GM23338 (cell line): ENCODE measurements around the gene ARMC5.

Experiments
- CREB1 ChIP-seq: fragments of 250-450 bp; sonication (Bioruptor Pico); IDR thresholded peaks from 2 replicates; pipeline ENCODE4 v1.5.0; 2020; ENCODE audit warnings: low read depth, mild to moderate bottlenecking, moderate library complexity
- EZH2 ChIP-seq: fragments of 200-600 bp; sonication (generic); IDR thresholded peaks from one replicate; pipeline ENCODE4 v1.8.0; 2017; ENCODE audit warnings: antibody characterized with exemption, mild to moderate bottlenecking, low read depth; ENCODE audit not compliant: unreplicated experiment
- EZH2phosphoT487 ChIP-seq: fragments of 200-600 bp; sonication (generic); IDR thresholded peaks from one replicate; pipeline ENCODE4 v1.8.1; 2018; ENCODE audit warnings: antibody characterized with exemption; ENCODE audit not compliant: unreplicated experiment
- NANOG ChIP-seq: IDR thresholded peaks from 2 replicates; pipeline ENCODE4 v1.6.1; 2016; ENCODE audit warnings: antibody characterized with exemption, borderline replicate concordance
- POLR2AphosphoS5 ChIP-seq: IDR thresholded peaks from 2 replicates; pipeline ENCODE4 v1.6.1; 2016; ENCODE audit warnings: antibody characterized with exemption, low read depth
- REST ChIP-seq: IDR thresholded peaks from one replicate; pipeline ENCODE4 v1.6.1; 2018; ENCODE audit warnings: antibody characterized with exemption; ENCODE audit not compliant: unreplicated experiment
- ZNF114 ChIP-seq: fragments of 250-450 bp; sonication (Bioruptor Pico); IDR thresholded peaks from 2 replicates; pipeline ENCODE4 v1.5.0; 2020; ENCODE audit warnings: mild to moderate bottlenecking, moderate library complexity
- ZNF331 ChIP-seq: fragments of 250-450 bp; sonication (Bioruptor Pico); IDR thresholded peaks from 2 replicates; pipeline ENCODE4 v1.5.0; 2020; ENCODE audit warnings: low read depth, mild to moderate bottlenecking, moderate library complexity
- TF ChIP-seq, protein P1 (sequence below), 2 experiments: fragments of 200-600 bp in 1 of 2; sonication (generic) in 1 of 2; conservative IDR thresholded peaks; 2 replicates each; pipeline versions ENCODE4 v1.5.1 to v1.6.1; 2016 to 2017; ENCODE audit warnings: antibody characterized with exemption in 2 of 2, low read depth in 2 of 2, mild to moderate bottlenecking in 2 of 2, moderate library complexity in 1 of 2

- TF ChIP-seq REST (no peak), POLR2AphosphoS5 (no peak), EZH2 (no peak), NANOG (no peak), CREB1 (CRISPR knock-in tag) (no peak), ZNF114 (CRISPR knock-in tag) (no peak), ZNF331 (CRISPR knock-in tag) (no peak), EZH2phosphoT487 (no peak)
- TF ChIP-seq, protein P1, sequence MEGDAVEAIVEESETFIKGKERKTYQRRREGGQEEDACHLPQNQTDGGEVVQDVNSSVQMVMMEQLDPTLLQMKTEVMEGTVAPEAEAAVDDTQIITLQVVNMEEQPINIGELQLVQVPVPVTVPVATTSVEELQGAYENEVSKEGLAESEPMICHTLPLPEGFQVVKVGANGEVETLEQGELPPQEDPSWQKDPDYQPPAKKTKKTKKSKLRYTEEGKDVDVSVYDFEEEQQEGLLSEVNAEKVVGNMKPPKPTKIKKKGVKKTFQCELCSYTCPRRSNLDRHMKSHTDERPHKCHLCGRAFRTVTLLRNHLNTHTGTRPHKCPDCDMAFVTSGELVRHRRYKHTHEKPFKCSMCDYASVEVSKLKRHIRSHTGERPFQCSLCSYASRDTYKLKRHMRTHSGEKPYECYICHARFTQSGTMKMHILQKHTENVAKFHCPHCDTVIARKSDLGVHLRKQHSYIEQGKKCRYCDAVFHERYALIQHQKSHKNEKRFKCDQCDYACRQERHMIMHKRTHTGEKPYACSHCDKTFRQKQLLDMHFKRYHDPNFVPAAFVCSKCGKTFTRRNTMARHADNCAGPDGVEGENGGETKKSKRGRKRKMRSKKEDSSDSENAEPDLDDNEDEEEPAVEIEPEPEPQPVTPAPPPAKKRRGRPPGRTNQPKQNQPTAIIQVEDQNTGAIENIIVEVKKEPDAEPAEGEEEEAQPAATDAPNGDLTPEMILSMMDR (conservative IDR thresholded peaks at IDR 0.05; ENCODE audit: low read depth in 2 of 2) = no peak
Observed at GRCh38 chr16:31498493-31498892, 39.2 kb downstream of the ARMC5 start.
